Measurements from ENCODE around the gene LRRC8D. TPM values are rescaled to one million over a fixed set of nuclear protein-coding genes. Genes with fewer than 3 reads are reported as not detected.
A peak's percentile ranks its signal among the peaks of the same experiment; 100 is the strongest.

LRRC8D gene
- total RNA-seq, 4 donors from 2014 or later: 6.9 to 13.2 (median 8.8) TPM

DNA sequence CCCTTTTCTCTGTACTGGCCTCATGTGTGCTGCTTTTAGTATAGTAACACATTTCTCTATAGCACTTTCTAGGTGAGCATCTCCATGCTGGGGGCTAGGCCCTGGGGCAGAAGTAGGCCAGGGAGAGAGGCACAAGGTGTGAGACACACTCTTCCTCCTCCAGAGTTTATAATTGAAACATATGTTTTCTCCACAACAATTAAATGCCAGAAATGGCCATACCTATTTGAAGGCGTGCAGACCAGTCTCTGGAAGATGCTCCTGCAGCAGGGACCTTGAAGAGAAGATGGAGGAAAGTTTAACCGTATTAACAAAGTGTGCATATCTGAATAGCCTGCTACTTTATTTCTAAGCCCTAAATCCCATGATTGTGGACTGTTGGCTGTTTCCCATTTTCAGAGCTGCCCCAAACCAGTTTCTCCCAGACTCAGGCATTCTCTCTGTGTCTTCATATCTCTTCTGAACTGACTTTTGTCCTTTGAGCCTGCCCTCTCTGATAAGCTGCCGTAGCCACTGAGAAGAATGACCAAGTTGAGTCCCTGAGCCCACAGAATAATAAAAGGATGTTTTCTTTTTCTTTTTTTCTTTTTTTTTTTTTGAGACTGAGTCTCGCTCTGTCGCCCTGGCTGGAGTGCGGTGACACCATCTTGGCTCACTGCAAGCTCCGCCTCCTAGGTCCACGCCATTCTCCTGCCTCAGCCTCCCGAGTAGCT lies 81.3 kb downstream of the LRRC8D start:
- TF ChIP-seq, protein P1, sequence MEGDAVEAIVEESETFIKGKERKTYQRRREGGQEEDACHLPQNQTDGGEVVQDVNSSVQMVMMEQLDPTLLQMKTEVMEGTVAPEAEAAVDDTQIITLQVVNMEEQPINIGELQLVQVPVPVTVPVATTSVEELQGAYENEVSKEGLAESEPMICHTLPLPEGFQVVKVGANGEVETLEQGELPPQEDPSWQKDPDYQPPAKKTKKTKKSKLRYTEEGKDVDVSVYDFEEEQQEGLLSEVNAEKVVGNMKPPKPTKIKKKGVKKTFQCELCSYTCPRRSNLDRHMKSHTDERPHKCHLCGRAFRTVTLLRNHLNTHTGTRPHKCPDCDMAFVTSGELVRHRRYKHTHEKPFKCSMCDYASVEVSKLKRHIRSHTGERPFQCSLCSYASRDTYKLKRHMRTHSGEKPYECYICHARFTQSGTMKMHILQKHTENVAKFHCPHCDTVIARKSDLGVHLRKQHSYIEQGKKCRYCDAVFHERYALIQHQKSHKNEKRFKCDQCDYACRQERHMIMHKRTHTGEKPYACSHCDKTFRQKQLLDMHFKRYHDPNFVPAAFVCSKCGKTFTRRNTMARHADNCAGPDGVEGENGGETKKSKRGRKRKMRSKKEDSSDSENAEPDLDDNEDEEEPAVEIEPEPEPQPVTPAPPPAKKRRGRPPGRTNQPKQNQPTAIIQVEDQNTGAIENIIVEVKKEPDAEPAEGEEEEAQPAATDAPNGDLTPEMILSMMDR (IDR thresholded peaks at IDR 0.05): no peak
- ATAC-seq (ENCODE audit: low FRiP score): no peak
- no peak for DNase-seq (ENCODE audit: low spot score)

DNA sequence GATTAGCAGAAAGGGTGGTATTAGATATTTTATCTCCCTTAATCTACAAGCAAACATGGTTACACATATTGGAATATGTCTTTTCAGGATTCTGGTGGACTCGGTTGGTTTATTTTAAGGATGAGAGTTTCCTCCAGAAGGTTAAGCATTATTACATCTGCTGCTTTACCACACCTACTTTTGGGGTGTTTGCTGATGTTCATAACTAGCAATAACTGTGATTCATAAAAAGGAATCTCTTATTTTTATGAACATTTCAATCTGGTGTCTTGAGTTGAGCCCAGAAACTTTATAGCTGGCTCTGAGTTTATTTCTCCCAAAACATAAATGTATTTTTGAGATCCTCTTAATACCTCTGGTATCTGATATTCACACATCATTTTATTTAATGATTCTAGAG lies 82.7 kb downstream of the LRRC8D start:
- DNase-seq (ENCODE audit: low spot score): no peak
- TF ChIP-seq, protein P1 (IDR thresholded peaks at IDR 0.05): no peak
- ATAC-seq (ENCODE audit: low FRiP score): no peak

DNA sequence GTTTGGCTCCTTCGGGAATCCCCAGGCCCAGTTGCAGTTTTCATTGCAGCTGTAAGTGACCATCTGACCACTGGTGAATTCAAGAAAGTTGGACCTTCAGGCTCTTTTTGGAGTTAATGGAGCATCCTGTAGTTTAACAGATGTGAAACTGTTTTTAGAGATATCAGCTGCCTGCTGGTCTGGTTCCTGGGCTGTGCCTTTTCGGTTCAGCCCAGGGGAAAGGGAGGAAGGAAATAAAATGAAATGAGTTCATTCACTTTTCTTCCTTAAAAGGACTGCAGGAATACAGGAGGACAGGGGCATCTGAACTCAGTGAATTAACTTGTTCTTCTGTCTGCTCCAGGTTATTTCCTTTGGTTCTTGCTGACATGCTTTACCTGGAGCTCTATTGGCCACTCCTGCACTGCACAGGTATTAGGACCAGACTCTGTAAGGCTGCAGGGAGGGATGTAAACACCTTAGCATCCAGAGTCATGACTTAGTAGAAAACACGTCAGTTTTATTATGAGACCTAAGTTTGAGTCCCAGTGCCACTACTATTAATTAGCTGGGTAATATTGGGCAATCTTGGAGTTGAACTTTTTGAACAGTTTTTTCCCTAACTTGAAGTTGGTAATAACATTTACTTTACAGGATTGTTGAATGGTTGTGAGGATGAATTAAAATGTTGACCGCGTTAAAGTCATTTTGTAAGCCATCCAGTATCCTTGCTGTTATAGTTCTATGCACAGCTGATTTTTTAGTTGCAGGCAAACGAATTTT lies 83.6 kb downstream of the LRRC8D start:
- TF ChIP-seq, protein P1 (IDR thresholded peaks at IDR 0.05): no peak
- ATAC-seq (ENCODE audit: low FRiP score): no peak
- no peak for DNase-seq (ENCODE audit: low spot score)

DNA sequence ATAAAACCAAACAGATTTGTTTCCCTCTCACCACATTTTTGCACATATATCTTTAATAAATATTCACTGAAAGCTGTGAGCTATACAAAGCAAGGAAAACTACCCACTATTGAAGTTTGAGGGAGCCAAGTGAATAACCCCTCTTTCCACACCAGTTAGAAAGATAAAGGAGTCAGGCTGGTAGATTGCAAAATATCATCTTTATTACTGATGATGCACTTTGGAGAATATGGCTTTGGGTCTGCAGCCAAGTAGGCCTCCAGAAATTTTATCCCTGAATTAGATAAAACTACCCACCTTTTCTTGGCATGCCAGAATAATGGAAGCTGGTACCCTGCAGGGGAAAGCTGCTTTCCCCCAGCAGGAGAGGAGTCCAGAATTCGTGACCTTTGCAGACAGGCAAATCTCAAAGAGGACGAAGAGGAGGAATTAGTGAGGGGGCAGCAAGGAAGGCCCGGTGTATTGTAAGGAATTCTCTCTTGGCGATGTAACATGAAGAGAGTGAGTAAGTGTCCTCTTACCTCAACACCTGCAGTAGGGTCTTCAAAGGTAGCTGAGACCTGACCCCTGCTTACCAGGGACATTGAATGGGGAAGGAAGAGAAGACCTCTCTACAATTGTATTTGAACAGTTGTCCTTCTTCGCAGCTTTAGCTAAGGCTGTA lies 84.7 kb downstream of the LRRC8D start:
- no peak for DNase-seq (ENCODE audit: low spot score)
- ATAC-seq (ENCODE audit: low FRiP score): peak; percentile 22
- TF ChIP-seq, protein P1 (IDR thresholded peaks at IDR 0.05): no peak

DNA sequence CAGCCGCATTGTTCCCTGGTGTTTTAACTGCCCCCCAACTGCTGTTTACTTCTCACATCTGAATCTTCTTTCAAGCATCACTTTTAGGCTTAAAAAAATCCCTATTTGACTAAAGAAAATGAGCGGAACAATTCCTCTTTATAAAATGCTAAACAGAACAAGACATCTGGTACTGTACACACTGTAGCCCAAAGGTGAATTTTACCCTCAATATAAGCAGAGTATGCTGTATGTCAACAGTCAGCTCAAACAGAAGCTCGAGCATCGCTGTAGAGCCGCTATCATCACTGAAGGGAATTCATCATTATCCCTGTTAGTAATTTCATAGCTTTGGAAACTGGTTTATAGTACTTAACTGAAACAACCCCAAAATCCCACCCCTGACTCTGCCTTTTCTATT lies 85.3 kb downstream of the LRRC8D start:
- ATAC-seq (ENCODE audit: low FRiP score): no peak
- no peak for DNase-seq (ENCODE audit: low spot score)
- TF ChIP-seq, protein P1 (IDR thresholded peaks at IDR 0.05): no peak

DNA sequence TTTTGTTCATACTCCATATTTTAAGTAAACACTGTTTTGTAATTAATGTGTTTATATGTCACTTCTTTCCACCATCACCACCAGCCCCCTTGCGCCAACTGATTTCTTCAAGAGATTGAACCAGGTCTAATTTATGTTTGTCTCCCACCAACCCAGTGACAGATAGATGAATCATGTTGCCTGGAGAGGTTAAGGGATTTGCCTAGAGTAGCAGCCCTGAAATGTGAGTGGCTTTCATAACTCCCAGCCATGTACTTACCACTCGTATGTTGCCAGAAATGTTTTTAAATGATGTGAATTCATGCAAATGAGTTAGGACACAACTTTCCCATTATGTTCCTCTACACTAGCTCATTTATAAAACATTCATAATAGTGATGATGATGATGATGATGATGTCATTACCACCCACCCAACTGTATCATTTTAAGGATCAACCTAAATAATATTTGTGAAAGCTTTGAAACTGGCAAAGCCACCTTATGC lies 86.9 kb downstream of the LRRC8D start:
- TF ChIP-seq, protein P1 (IDR thresholded peaks at IDR 0.05): no peak
- DNase-seq (ENCODE audit: low spot score) (no peak), ATAC-seq (ENCODE audit: low FRiP score) (no peak)
